Right renal pelvis (tissue), 4 donors: ENCODE measurements around the gene HMX1. TPM values are rescaled to one million over a fixed set of nuclear protein-coding genes. Genes with fewer than 3 reads are reported as not detected.

Source experiments
- DNase-seq, 4 donors: peaks; one replicate each; pipeline ENCODE4 v3.0.0-alpha.2; 2013; ENCODE audit warnings: low read depth in 4 of 4, low spot score in 3 of 4, missing footprints in 1 of 4
- polyA plus RNA-seq, 4 donors: library from polyadenylated mRNA; unstranded; fragments of 120-200 nt; gene quantifications; one replicate each; pipeline ENCODE4 v1.2.1, GENCODE V29; 2013; ENCODE audit not compliant: insufficient read length in 4 of 4

Gene HMX1
- polyA plus RNA-seq, 4 donors = 0.29 TPM; not detected in 3

GRCh38 chr4:8893624-8894423 lies 22.2 kb upstream of the HMX1 start:
- no peak for DNase-seq

- no peak for DNase-seq
These were observed 21.6 kb upstream of the HMX1 start for GRCh38 chr4:8893227-8893623.

GRCh38 chr4:8892556-8893226 lies 21.1 kb upstream of the HMX1 start:
- DNase-seq = no peak

GRCh38 chr4:8891646-8892555 lies 20.3 kb upstream of the HMX1 start:
- DNase-seq = no peak

- no peak for DNase-seq
These were observed 19.6 kb upstream of the HMX1 start for GRCh38 chr4:8891255-8891645.

- DNase-seq = no peak
These were observed 17.2 kb upstream of the HMX1 start for GRCh38 chr4:8888856-8889255.

GRCh38 chr4:8886612-8887406 lies 15.2 kb upstream of the HMX1 start:
- DNase-seq = no peak

GRCh38 chr4:8882239-8882638 lies 10.6 kb upstream of the HMX1 start:
- DNase-seq = no peak

GRCh38 chr4:8880851-8881250 lies 9.2 kb upstream of the HMX1 start:
- no peak for DNase-seq

GRCh38 chr4:8879574-8879973 lies 7.9 kb upstream of the HMX1 start:
- no peak for DNase-seq

- DNase-seq = no peak
These were observed 6.8 kb upstream of the HMX1 start for GRCh38 chr4:8878421-8878820.

GRCh38 chr4:8877780-8878040 lies 6.1 kb upstream of the HMX1 start:
- no peak for DNase-seq

- DNase-seq = no peak
These were observed 5.5 kb upstream of the HMX1 start for GRCh38 chr4:8876982-8877779.

- no peak for DNase-seq
These were observed 3.4 kb upstream of the HMX1 start for GRCh38 chr4:8874896-8875680.

- DNase-seq = no peak
These were observed 2.6 kb upstream of the HMX1 start for GRCh38 chr4:8874003-8874895.

- no peak for DNase-seq
These were observed 1.0 kb upstream of the HMX1 start for GRCh38 chr4:8872402-8873291.
